Activated naive CD4-positive, alpha-beta T cell treated with Interleukin-2 at 50 U/mL for 16 hours (primary cell): ENCODE results near the gene LRRC47.
A peak's percentile ranks its signal among the peaks of the same experiment; 100 is the strongest.

Source experiments
- DNase-seq: peaks from one replicate; pipeline ENCODE4 v3.0.0-alpha.2; 2020

Gene LRRC47

GRCh38 chr1:3796215-3797061, at the start of gene LRRC47:
Gene LRRC47, minus strand, starts transcription at chr1:3796498. Its CDS starts 22 bp downstream, at chr1:3796476.
- DNase-seq, result peak; percentile 95

GRCh38 chr1:3842912-3843311, 46.6 kb upstream of the LRRC47 start:
- DNase-seq, result no peak

DNA sequence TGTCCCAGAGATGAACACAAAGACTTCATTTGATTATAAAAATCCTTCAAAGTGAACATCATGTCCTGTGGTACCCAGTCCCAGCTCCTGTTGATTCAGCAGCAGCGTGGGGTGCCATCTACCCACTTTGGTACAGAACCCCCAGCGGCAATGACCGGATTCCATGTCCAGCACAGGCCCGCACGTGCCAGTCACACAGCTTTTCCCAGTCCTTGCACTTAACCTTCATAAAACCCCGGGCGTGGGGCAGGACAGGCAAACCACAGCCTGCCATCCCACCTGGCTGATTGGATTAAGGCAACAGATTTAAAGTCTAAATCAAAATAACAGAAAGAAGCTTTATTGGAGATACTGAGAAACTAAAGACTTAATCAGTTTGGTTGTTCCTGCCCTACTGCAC, 45.2 kb upstream of the LRRC47 start:
- no peak for DNase-seq

DNA sequence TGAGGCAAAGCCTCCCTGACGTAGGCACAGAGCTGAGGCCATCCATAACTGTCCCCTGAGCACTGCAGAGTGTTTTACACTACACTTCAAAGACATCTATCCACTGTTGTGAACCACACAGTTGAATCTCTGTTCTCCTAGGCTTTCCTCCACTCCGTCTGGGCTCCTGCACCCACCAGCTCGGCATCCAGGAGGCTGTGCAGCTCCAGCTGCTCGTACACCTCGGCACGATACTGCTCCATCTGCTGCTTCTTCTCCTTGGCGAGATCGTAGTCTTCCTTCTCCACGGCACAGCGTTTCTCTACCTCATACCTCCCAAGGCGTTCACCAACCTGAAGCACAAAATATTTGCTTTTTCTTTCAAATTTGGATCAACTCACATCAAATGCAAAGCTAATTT, 42.5 kb upstream of the LRRC47 start:
- no peak for DNase-seq

DNA sequence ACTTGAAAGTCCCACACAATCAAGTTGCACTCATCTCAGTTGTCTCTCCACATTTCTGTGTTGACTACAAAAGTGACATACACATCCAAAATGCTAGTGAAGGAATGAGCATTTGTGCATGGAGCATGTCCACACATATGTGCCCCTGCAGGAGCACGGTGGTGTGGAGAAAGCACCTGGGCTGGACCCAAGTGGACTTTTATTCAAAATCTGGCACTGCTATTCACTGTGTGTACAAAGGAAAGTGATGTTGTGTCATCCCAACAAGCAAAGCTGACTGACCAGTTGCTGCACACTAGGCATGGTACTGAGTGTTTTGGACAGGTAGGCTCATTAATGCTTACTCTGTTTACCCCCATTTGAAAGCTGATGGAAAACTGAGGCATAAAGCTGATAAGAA, 41.4 kb upstream of the LRRC47 start:
- DNase-seq, result no peak

DNA sequence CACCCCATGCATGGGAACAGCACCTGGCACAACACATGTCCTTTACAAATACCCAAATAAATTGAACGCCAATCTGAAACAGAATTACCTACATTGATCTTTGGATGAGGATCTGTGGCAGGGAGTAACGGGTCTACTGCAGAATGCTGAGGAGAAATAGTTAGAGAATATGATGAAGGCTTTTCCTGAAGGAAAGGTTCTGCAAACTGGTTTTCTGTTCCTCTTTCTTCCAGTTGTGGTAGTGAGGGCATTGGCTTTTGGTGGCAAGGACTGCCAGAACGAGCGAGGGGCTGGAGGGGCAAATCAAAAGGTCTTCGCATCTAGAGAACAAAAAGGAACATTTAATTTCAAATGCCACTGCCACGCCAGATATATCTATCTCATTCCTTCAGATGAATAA, 40.9 kb upstream of the LRRC47 start:
- DNase-seq, result no peak

GRCh38 chr1:3836421-3836820, 40.1 kb upstream of the LRRC47 start:
- no peak for DNase-seq

DNA sequence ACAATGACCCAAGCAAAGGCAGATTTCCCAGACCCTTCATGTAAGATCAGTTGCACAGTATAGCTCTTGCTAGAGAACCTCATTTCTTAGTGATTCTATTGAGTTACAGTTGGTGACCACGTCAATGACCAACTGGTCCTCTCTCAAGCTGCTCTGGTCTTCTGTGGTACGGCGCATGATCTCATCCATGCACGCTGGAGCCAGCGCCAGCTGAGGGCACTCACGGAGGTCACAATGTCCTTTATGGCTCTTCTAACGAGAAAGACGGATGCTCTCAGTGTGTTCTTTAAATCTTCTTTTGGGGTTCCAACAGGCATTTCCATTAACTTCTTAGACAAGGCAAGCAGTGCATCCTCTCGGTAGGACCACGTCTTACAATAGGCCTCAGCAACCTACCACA, 38.4 kb upstream of the LRRC47 start:
- DNase-seq, result no peak

GRCh38 chr1:3831689-3832088, 35.4 kb upstream of the LRRC47 start:
- DNase-seq, result no peak

DNA sequence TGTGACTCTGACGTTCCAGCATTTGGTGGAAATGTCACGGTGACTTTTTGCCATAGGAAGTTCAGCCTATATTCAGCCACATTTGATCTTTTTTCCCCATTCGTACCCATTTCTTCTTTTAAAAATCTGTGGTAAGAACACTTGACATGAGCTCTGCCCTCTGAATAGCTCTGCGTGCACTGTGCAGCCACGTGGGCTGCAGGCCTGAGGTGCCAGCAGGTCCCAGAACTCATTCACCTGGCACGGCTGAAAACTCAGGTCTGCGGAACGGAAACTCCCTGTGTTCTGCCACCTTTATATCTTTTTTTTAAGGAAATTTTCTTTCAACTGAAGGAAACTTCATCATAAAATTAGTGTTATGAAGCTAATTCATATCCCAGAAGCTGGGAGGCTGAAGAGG, 32.1 kb upstream of the LRRC47 start:
- DNase-seq, result no peak

DNA sequence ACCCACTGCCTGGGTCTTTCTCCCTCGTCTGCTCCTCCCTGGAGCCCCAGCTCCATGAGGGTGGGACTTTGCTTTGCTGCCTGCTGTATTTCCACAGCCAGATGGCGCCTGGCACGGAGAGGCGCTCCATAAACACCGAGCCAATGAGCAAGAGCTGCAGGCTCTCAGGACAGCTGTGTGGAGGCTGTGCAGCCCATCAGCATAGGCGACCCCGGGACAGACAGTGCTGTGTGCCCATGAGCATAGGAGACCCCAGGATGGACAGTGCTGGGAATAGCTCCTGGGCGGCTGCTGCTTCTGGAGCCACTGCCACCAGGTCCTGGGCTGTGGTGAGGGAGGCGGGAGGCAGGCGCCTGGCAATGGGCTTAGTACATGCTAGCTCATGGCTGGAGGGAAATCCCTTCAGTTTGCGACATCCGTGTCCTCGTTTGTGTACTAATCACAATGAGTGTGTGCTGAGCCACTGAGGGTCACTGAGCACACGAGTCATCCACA, 31.6 kb upstream of the LRRC47 start:
- no peak for DNase-seq

DNA sequence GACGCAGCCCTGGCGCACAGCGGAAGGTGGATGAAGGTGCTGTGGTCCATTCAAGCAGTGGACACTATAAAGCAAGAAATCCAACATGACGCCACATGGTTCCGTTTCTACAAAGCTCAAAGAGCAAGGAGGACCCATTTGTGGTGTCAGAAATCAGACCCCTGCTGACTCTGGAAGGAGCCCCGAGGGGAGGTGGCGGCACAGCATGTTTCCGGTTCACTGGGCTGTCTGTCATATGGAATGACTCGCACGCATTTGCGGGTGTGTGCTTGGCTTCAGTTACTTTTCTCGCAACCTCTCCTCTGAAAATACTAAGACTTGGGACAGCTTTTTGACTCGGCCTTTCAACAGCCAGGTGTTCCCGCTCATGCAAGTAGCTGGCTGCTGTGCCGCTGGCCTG, 29.1 kb upstream of the LRRC47 start:
- no peak for DNase-seq

DNA sequence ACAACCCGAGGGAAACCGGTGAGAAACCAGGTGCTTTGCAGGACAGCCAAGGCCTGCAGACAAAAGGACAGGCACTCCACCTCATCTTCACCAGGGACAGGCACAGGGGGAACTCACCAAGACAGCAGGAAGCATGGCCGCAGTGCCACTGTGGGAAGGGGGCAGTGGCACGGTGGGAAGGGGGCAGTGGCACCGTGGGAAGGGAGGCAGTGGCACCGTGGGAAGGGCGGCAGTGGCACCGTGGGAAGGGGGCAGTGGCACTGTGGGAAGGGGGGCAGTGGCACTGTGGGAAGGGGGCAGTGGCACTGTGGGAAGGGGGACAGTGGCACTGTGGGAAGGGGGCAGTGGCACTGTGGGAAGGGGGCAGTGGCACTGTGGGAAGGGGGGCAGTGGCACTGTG, 28.4 kb upstream of the LRRC47 start:
- no peak for DNase-seq

- no peak for DNase-seq
These were observed 26.1 kb upstream of the LRRC47 start for GRCh38 chr1:3822421-3822820.

- no peak for DNase-seq
These were observed 25.6 kb upstream of the LRRC47 start for GRCh38 chr1:3821908-3822307.

DNA sequence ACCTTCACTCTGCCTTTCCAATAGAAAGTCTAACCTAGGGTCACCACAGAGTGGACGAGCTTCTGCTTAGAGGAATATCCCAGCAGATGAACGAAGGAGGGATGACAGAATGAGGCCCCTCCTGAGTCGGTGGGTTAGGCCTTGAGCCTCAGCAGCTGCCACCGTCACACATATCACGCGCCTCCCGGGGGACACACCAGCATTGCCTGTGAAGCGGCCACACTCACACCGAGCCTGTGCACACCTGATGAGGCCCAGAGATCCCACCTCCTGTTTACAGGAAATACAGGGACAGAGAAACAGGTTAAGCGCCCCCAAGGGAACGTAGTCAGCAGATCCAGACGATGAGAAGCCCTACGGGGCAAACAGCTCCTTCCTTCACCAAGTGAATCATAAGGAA, 25.1 kb upstream of the LRRC47 start:
- DNase-seq, result no peak

GRCh38 chr1:3821004-3821403, 24.7 kb upstream of the LRRC47 start:
- DNase-seq, result no peak

- DNase-seq, result no peak
These were observed 24.0 kb upstream of the LRRC47 start for GRCh38 chr1:3820316-3820715.

DNA sequence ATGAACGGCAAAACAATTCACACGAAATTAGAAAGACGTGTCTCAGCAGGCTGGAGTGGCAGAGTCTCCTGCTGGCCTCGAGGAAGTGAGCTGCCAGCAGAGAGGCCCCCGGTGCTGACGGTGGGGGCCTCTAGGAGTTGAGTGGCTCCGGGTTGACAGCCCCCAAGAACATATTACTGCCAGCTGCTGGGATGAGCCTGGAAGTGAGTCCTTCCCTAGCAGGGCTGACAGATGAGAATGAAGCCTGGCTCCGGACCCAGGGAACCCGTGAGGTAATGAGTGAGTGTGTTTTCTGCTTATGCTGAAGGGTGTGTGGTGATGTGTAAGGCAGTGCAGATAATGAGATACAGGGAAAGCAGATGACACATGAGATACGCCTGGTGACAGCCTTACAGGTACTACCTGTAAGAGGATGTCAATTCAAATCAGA, 23.5 kb upstream of the LRRC47 start:
- DNase-seq, result no peak

DNA sequence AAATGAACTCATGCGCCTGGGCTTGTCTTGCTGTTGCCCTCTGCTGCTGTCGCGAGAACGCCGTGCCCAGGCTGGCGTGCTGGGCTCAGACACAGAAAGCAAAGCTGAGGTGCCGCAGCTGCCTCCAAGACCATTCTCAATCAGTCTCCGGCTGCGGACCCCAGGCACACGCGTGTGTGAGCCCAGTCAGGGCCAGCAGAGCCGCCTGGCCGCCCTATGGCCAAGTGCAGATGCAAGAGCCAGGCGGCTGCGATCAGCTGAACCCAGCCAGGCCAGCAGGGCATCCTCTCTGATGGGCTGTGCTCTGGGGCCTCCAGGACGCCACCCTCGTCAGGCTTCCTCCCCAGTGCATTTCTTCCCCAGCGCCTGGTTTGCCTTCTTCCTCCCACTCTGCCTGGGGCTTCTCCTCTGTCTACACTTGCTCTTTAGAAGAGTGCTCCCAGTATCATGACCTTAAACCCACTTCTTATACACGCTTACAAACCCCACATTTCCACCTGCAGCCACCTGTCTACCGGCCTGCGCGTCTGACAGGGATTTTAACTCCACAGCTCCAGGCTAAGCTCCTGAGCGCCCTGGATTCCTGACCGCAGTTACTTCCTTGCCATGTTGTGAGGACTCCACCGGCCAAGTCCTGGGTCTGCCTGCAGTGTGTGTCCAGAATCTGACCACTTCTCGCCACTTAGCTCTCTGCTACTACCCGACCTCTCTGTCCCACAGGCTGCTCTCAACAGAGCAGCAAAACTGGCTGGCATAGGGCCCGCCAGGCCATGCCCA, 21.7 kb upstream of the LRRC47 start:
- DNase-seq, result no peak

- no peak for DNase-seq
These were observed 20.9 kb upstream of the LRRC47 start for GRCh38 chr1:3817138-3817740.

GRCh38 chr1:3816331-3817137, 20.2 kb upstream of the LRRC47 start:
- DNase-seq, result no peak
